ENCODE measurements around the gene FXR2.
"Not testable (repeated sequence)": the region's sequence is repeated elsewhere in the genome, so short reads cannot be mapped to it uniquely, and the experiment has no call there.

FXR2 gene

GRCh38 chr17:7614425-7615264 lies at the start of gene FXR2:
TSS of gene FXR2 (minus strand) at chr17:7614897. CDS start at chr17:7614532, 365 bp downstream.
- DNase-seq (ENCODE audit: low read depth in 2 of 2) = peak; percentile 99

GRCh38 chr17:7656958-7657609 lies 42.4 kb upstream of the FXR2 start:
- no peak for DNase-seq (ENCODE audit: low read depth in 2 of 2)

- DNase-seq (ENCODE audit: low read depth in 2 of 2) = no peak
These were observed 40.8 kb upstream of the FXR2 start for GRCh38 chr17:7655541-7655840.

GRCh38 chr17:7654832-7655540 lies 40.3 kb upstream of the FXR2 start:
- no peak for DNase-seq (ENCODE audit: low read depth in 2 of 2)

- DNase-seq (ENCODE audit: low read depth in 2 of 2) = no peak
These were observed 38.0 kb upstream of the FXR2 start for GRCh38 chr17:7652388-7653356.

- DNase-seq (ENCODE audit: low read depth in 2 of 2) = no peak
These were observed 37.1 kb upstream of the FXR2 start for GRCh38 chr17:7651665-7652387.

GRCh38 chr17:7651097-7651664 lies 36.5 kb upstream of the FXR2 start:
- DNase-seq (ENCODE audit: low read depth in 2 of 2) = no peak

- peak; percentile 64 to 70 for DNase-seq (ENCODE audit: low read depth in 2 of 2)
These were observed 35.9 kb upstream of the FXR2 start, which contains the start of gene ATP1B2 for GRCh38 chr17:7650509-7651096. TSS of gene ATP1B2 (plus strand) at chr17:7650926. CDS start at chr17:7651519, 593 bp downstream.

- DNase-seq (ENCODE audit: low read depth in 2 of 2) = no peak
These were observed 32.3 kb upstream of the FXR2 start for GRCh38 chr17:7647018-7647417.

GRCh38 chr17:7646457-7646856 lies 31.8 kb upstream of the FXR2 start:
- DNase-seq (ENCODE audit: low read depth in 2 of 2) = no peak

GRCh38 chr17:7644775-7645174 lies 30.1 kb upstream of the FXR2 start:
- DNase-seq (ENCODE audit: low read depth in 2 of 2) = no peak

GRCh38 chr17:7641635-7642034 lies 26.9 kb upstream of the FXR2 start:
- not testable (repeated sequence) for DNase-seq (ENCODE audit: low read depth in 2 of 2)

- no peak for DNase-seq (ENCODE audit: low read depth in 2 of 2)
These were observed 26.1 kb upstream of the FXR2 start for GRCh38 chr17:7640783-7641182.

- no peak for DNase-seq (ENCODE audit: low read depth in 2 of 2)
These were observed 21.5 kb upstream of the FXR2 start for GRCh38 chr17:7636163-7636562.

- DNase-seq (ENCODE audit: low read depth in 2 of 2) = no peak
These were observed 19.7 kb upstream of the FXR2 start for GRCh38 chr17:7634384-7634783.

- DNase-seq (ENCODE audit: low read depth in 2 of 2) = no peak
These were observed 18.4 kb upstream of the FXR2 start for GRCh38 chr17:7633093-7633492.

GRCh38 chr17:7632492-7632894 lies 17.8 kb upstream of the FXR2 start:
- no peak for DNase-seq (ENCODE audit: low read depth in 2 of 2)

GRCh38 chr17:7631398-7632380 lies 17.0 kb upstream of the FXR2 start:
- no peak for DNase-seq (ENCODE audit: low read depth in 2 of 2)
